Measurements from ENCODE around the gene DOK7.
"Not testable (repeated sequence)": the region's sequence is repeated elsewhere in the genome, so short reads cannot be mapped to it uniquely, and the experiment has no call there.

The DOK7 gene

GRCh38 chr4:3449047-3449573, 14.0 kb upstream of the DOK7 start:
- Histone ChIP-seq H3K27ac (ENCODE audit: low read depth, low read length) (no peak overlapping the region), H3K4me1 (ENCODE audit: control insufficient read depth in 5 of 5, insufficient read depth in 5 of 5, low read length in 5 of 5) (no peaks in the 10 kb centered on the region), H3K36me3 (ENCODE audit: control insufficient read depth in 5 of 5, insufficient read depth in 5 of 5, low read length in 5 of 5) (no peaks in the 10 kb centered on the region), H3K27me3 (ENCODE audit: control insufficient read depth in 5 of 5, insufficient read depth in 4 of 5, low read length in 5 of 5) (peaks cover 0 to 3% (median 0%) of the 10 kb centered on the region in 5 donors), H3K4me3 (ENCODE audit: low read depth in 1 of 5, low read length in 5 of 5) (no peak overlapping the region), H3K9me3 (ENCODE audit: control insufficient read depth in 5 of 5, low read length in 5 of 5) (no peaks in the 10 kb centered on the region), H3K9ac (ENCODE audit: low read length in 5 of 5) (no peak overlapping the region)

DNA sequence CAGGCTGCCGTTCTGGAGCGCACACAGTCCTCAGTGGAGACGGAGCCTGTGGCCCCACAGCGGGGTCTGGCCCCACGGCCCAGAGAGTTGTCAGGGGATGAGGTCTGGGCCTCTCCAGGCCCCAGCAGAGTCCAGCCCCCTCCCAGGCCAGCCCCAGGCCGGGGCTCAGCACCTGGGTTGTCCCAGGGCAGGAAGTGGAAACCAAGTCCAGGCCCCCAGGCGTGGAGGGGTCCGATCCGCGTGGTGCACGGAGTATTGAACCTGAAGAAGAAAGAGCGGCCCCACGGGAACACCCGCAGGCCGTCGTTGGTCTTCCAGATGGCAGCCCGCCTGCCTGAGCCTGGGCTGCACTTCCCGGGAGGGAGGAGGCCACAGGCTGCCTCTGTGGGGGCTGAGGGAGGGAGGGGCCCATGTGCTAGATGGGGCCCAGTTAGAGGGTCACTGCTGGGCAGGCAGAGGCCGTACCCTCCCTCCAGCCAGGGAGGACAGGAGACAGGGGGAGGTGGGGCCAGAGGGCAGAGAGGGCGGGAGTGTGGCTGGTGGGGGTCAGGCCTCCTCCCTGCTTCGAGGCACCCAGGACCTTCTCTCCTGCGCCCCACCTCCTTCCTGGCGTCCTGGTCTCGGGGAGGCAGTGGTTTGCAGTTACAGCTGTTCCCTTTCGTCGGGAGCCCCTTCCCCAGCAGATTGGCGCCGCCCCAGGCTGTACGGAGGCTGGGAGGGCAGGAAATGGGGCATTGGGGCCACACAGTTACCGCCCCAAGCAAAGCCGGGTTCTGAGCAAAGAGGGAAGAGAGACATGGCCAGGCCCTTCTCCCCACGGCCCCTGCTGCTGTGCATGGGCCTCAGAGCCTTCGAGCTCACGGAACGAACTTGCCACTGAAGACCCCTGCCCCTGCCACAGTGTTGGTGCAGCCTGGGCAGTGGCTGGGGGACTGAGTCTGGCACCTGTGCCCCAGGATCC, 13.3 kb upstream of the DOK7 start:
- Histone ChIP-seq H3K4me1 (ENCODE audit: control insufficient read depth in 5 of 5, insufficient read depth in 5 of 5, low read length in 5 of 5) (no peaks in the 10 kb centered on the region), H3K4me3 (ENCODE audit: low read depth in 1 of 5, low read length in 5 of 5) (no peak overlapping the region), H3K9me3 (ENCODE audit: control insufficient read depth in 5 of 5, low read length in 5 of 5) (peaks cover 0 to 5% (median 2%) of the 10 kb centered on the region in 5 donors), H3K27ac (ENCODE audit: low read depth, low read length) (no peak overlapping the region), H3K27me3 (ENCODE audit: control insufficient read depth in 5 of 5, insufficient read depth in 4 of 5, low read length in 5 of 5) (no peaks in the 10 kb centered on the region), H3K36me3 (ENCODE audit: control insufficient read depth in 5 of 5, insufficient read depth in 5 of 5, low read length in 5 of 5) (no peaks in the 10 kb centered on the region), H3K9ac (ENCODE audit: low read length in 5 of 5) (no peak overlapping the region)

GRCh38 chr4:3450643-3451042, 12.5 kb upstream of the DOK7 start:
- H3K4me1 ChIP-seq (ENCODE audit: control insufficient read depth in 5 of 5, insufficient read depth in 5 of 5, low read length in 5 of 5), result no peaks in the 10 kb centered on the region
- H3K27ac ChIP-seq (ENCODE audit: low read depth, low read length), result no peak overlapping the region
- H3K27me3 ChIP-seq (ENCODE audit: control insufficient read depth in 5 of 5, insufficient read depth in 4 of 5, low read length in 5 of 5), result no peaks in the 10 kb centered on the region
- peaks cover 0 to 12% (median 5%) of the 10 kb centered on the region in 5 donors for H3K9me3 ChIP-seq (ENCODE audit: control insufficient read depth in 5 of 5, low read length in 5 of 5)
- no peak overlapping the region for H3K9ac ChIP-seq (ENCODE audit: low read length in 5 of 5)
- no peaks in the 10 kb centered on the region for H3K36me3 ChIP-seq (ENCODE audit: control insufficient read depth in 5 of 5, insufficient read depth in 5 of 5, low read length in 5 of 5)
- no peak overlapping the region for H3K4me3 ChIP-seq (ENCODE audit: low read depth in 1 of 5, low read length in 5 of 5)

DNA sequence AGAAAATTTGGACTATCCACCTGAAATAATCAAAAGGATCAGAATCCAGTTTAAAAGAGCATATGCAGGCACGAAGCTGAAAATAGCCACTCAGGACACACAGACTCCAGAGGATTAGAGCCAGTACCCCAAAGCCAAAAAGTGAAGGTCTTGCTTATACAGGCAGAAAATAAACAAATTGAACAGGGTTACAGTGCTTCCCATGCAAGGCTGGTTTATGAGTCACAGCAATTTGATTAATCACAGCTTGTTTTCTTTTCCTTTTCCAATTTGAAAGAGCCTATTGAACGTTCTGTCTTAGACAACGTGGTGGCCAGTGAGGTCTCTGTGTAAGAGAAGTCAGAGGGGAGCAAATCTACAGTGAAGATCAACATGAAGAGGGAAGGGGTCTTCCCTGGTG, 11.2 kb upstream of the DOK7 start:
- no peak overlapping the region for H3K9ac ChIP-seq (ENCODE audit: low read length in 5 of 5)
- no peak overlapping the region for H3K27ac ChIP-seq (ENCODE audit: low read depth, low read length)
- H3K9me3 ChIP-seq (ENCODE audit: control insufficient read depth in 5 of 5, low read length in 5 of 5), result peaks cover 0 to 18% (median 10%) of the 10 kb centered on the region in 5 donors
- no peak overlapping the region for H3K4me3 ChIP-seq (ENCODE audit: low read depth in 1 of 5, low read length in 5 of 5)
- no peaks in the 10 kb centered on the region for H3K36me3 ChIP-seq (ENCODE audit: control insufficient read depth in 5 of 5, insufficient read depth in 5 of 5, low read length in 5 of 5)
- H3K27me3 ChIP-seq (ENCODE audit: control insufficient read depth in 5 of 5, insufficient read depth in 4 of 5, low read length in 5 of 5), result no peaks in the 10 kb centered on the region
- H3K4me1 ChIP-seq (ENCODE audit: control insufficient read depth in 5 of 5, insufficient read depth in 5 of 5, low read length in 5 of 5), result no peaks in the 10 kb centered on the region

GRCh38 chr4:3452376-3452775, 10.7 kb upstream of the DOK7 start:
- Histone ChIP-seq H3K9ac (ENCODE audit: low read length in 5 of 5) (no peak overlapping the region), H3K4me3 (ENCODE audit: low read depth in 1 of 5, low read length in 5 of 5) (no peak overlapping the region), H3K9me3 (ENCODE audit: control insufficient read depth in 5 of 5, low read length in 5 of 5) (peaks cover 0 to 18% (median 10%) of the 10 kb centered on the region in 5 donors), H3K4me1 (ENCODE audit: control insufficient read depth in 5 of 5, insufficient read depth in 5 of 5, low read length in 5 of 5) (no peaks in the 10 kb centered on the region), H3K27me3 (ENCODE audit: control insufficient read depth in 5 of 5, insufficient read depth in 4 of 5, low read length in 5 of 5) (no peaks in the 10 kb centered on the region), H3K36me3 (ENCODE audit: control insufficient read depth in 5 of 5, insufficient read depth in 5 of 5, low read length in 5 of 5) (no peaks in the 10 kb centered on the region), H3K27ac (ENCODE audit: low read depth, low read length) (no peak overlapping the region)

DNA sequence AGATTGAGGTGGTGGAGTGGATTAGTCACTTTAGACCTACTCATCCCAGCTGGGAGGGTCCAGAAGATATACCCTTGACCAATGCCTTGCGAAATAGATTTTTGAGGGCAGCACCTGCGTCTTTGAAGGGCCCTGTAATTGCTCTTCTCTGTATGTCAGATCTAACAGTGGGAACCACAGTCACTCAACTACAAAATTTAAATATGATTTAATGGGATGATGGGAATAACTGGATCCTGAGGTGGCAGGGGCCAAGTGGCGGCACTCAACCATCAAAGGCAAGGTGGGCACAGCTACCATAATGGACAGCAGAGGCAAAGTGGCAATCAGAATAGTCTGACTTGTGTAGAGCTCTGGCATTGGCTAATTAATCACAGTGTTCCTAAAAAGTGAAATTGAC, 7.5 kb upstream of the DOK7 start:
- H3K9me3 ChIP-seq (ENCODE audit: control insufficient read depth in 5 of 5, low read length in 5 of 5), result peaks cover 0 to 18% (median 10%) of the 10 kb centered on the region in 5 donors
- not testable (repeated sequence) for H3K9ac ChIP-seq (ENCODE audit: low read length in 5 of 5); H3K27me3 ChIP-seq (ENCODE audit: control insufficient read depth in 5 of 5, insufficient read depth in 4 of 5, low read length in 5 of 5); H3K4me3 ChIP-seq (ENCODE audit: low read depth in 1 of 5, low read length in 5 of 5); H3K4me1 ChIP-seq (ENCODE audit: control insufficient read depth in 5 of 5, insufficient read depth in 5 of 5, low read length in 5 of 5); H3K27ac ChIP-seq (ENCODE audit: low read depth, low read length); H3K36me3 ChIP-seq (ENCODE audit: control insufficient read depth in 5 of 5, insufficient read depth in 5 of 5, low read length in 5 of 5)

GRCh38 chr4:3458371-3458770, 4.7 kb upstream of the DOK7 start:
- Histone ChIP-seq H3K27me3 (ENCODE audit: control insufficient read depth in 5 of 5, insufficient read depth in 4 of 5, low read length in 5 of 5) (peaks cover 0 to 12% (median 5%) of the 10 kb centered on the region in 5 donors), H3K9ac (ENCODE audit: low read length in 5 of 5) (no peak overlapping the region), H3K4me1 (ENCODE audit: control insufficient read depth in 5 of 5, insufficient read depth in 5 of 5, low read length in 5 of 5) (no peaks in the 10 kb centered on the region), H3K4me3 (ENCODE audit: low read depth in 1 of 5, low read length in 5 of 5) (no peak overlapping the region), H3K27ac (ENCODE audit: low read depth, low read length) (no peak overlapping the region), H3K9me3 (ENCODE audit: control insufficient read depth in 5 of 5, low read length in 5 of 5) (peaks cover 0 to 18% (median 10%) of the 10 kb centered on the region in 5 donors), H3K36me3 (ENCODE audit: control insufficient read depth in 5 of 5, insufficient read depth in 5 of 5, low read length in 5 of 5) (no peaks in the 10 kb centered on the region)

GRCh38 chr4:3459156-3459555, 4.0 kb upstream of the DOK7 start:
- H3K36me3 ChIP-seq (ENCODE audit: control insufficient read depth in 5 of 5, insufficient read depth in 5 of 5, low read length in 5 of 5); H3K27ac ChIP-seq (ENCODE audit: low read depth, low read length); H3K4me3 ChIP-seq (ENCODE audit: low read depth in 1 of 5, low read length in 5 of 5); H3K9ac ChIP-seq (ENCODE audit: low read length in 5 of 5); H3K4me1 ChIP-seq (ENCODE audit: control insufficient read depth in 5 of 5, insufficient read depth in 5 of 5, low read length in 5 of 5): not testable (repeated sequence)
- peaks cover 0 to 17% (median 11%) of the 10 kb centered on the region in 5 donors for H3K27me3 ChIP-seq (ENCODE audit: control insufficient read depth in 5 of 5, insufficient read depth in 4 of 5, low read length in 5 of 5)
- peaks cover 0 to 18% (median 10%) of the 10 kb centered on the region in 5 donors for H3K9me3 ChIP-seq (ENCODE audit: control insufficient read depth in 5 of 5, low read length in 5 of 5)

DNA sequence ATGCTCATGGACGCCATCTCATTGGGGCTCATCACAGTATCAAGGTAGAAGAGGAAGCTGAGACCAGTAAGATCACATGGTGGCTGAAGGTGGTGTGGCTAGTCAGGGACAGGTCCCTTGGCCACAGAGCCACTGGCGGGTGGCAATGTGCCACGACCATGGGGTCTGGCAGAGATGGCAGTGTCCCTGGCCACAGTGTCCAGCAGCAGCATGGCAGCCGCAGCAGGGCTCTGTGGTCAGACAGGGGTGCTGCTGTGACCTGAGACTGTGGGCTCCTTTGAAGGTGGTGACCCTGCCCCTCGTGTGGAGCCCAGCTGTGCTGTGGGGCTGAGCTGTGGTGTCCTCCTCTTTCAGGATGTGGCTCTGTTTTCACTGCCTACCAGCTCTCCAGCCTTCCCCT, 2.2 kb upstream of the DOK7 start:
- Histone ChIP-seq H3K4me1 (ENCODE audit: control insufficient read depth in 5 of 5, insufficient read depth in 5 of 5, low read length in 5 of 5) (peaks cover 0 to 5% (median 3%) of the 10 kb centered on the region in 5 donors), H3K9me3 (ENCODE audit: control insufficient read depth in 5 of 5, low read length in 5 of 5) (peaks cover 0 to 5% (median 3%) of the 10 kb centered on the region in 5 donors), H3K27me3 (ENCODE audit: control insufficient read depth in 5 of 5, insufficient read depth in 4 of 5, low read length in 5 of 5) (peaks cover 3 to 28% (median 15%) of the 10 kb centered on the region in 5 donors), H3K27ac (ENCODE audit: low read depth, low read length) (no peak overlapping the region), H3K4me3 (ENCODE audit: low read depth in 1 of 5, low read length in 5 of 5) (no peak overlapping the region), H3K36me3 (ENCODE audit: control insufficient read depth in 5 of 5, insufficient read depth in 5 of 5, low read length in 5 of 5) (no peaks in the 10 kb centered on the region), H3K9ac (ENCODE audit: low read length in 5 of 5) (no peak overlapping the region)
